ENCODE measurements around the gene KCNG1. TPM values are rescaled to one million over a fixed set of nuclear protein-coding genes. Genes with fewer than 3 reads are reported as not detected.
"Not testable (repeated sequence)": the region's sequence is repeated elsewhere in the genome, so short reads cannot be mapped to it uniquely, and the experiment has no call there.

KCNG1 gene
- total RNA-seq, 1 donor from 2014 or later: not detected

- DNase-seq (no peak), ATAC-seq (no peak)
- no peak overlapping the region for H3K4me3 ChIP-seq
- H3K36me3 ChIP-seq: no peaks in the 10 kb centered on the region
- TF ChIP-seq, protein P1, sequence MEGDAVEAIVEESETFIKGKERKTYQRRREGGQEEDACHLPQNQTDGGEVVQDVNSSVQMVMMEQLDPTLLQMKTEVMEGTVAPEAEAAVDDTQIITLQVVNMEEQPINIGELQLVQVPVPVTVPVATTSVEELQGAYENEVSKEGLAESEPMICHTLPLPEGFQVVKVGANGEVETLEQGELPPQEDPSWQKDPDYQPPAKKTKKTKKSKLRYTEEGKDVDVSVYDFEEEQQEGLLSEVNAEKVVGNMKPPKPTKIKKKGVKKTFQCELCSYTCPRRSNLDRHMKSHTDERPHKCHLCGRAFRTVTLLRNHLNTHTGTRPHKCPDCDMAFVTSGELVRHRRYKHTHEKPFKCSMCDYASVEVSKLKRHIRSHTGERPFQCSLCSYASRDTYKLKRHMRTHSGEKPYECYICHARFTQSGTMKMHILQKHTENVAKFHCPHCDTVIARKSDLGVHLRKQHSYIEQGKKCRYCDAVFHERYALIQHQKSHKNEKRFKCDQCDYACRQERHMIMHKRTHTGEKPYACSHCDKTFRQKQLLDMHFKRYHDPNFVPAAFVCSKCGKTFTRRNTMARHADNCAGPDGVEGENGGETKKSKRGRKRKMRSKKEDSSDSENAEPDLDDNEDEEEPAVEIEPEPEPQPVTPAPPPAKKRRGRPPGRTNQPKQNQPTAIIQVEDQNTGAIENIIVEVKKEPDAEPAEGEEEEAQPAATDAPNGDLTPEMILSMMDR (IDR thresholded peaks at IDR 0.05): no peak
- H3K4me1 ChIP-seq: no peaks in the 10 kb centered on the region
- no peak overlapping the region for H3K27ac ChIP-seq
- H3K27me3 ChIP-seq: peaks cover 33% of the 10 kb centered on the region
- no peaks in the 10 kb centered on the region for H3K9me3 ChIP-seq
- intact Hi-C loops (cut with DNase I): no loop called here
Measured at GRCh38 chr20:51050531-51051075, 27.7 kb upstream of the KCNG1 start.

GRCh38 chr20:51046021-51046985 is 23.4 kb upstream of the KCNG1 start:
- DNase-seq (no peak), ATAC-seq (no peak)
- no peaks in the 10 kb centered on the region for H3K36me3 ChIP-seq
- no peak overlapping the region for H3K27ac ChIP-seq
- no peak overlapping the region for H3K4me3 ChIP-seq
- no peaks in the 10 kb centered on the region for H3K9me3 ChIP-seq
- H3K4me1 ChIP-seq: no peaks in the 10 kb centered on the region
- peaks cover 27% of the 10 kb centered on the region for H3K27me3 ChIP-seq
- intact Hi-C loops (cut with DNase I): no loop called here
- TF ChIP-seq, protein P1 (IDR thresholded peaks at IDR 0.05): no peak

GRCh38 chr20:51045492-51045891 is 22.6 kb upstream of the KCNG1 start:
- H3K27me3 ChIP-seq: peaks cover 26% of the 10 kb centered on the region
- H3K9me3 ChIP-seq; H3K36me3 ChIP-seq; ATAC-seq; intact Hi-C loops (cut with DNase I); H3K4me3 ChIP-seq; DNase-seq; H3K27ac ChIP-seq; H3K4me1 ChIP-seq: not testable (repeated sequence)

- H3K4me1 ChIP-seq: no peaks in the 10 kb centered on the region
- DNase-seq (no peak), ATAC-seq (no peak)
- no peak overlapping the region for H3K4me3 ChIP-seq
- H3K9me3 ChIP-seq: no peaks in the 10 kb centered on the region
- no peaks in the 10 kb centered on the region for H3K36me3 ChIP-seq
- peaks cover 21% of the 10 kb centered on the region for H3K27me3 ChIP-seq
- no peak overlapping the region for H3K27ac ChIP-seq
- intact Hi-C loops (cut with DNase I): no loop called here
- TF ChIP-seq, protein P1 (IDR thresholded peaks at IDR 0.05): no peak
Measured at GRCh38 chr20:51044796-51045195, 21.9 kb upstream of the KCNG1 start.

- no peaks in the 10 kb centered on the region for H3K36me3 ChIP-seq
- H3K4me1 ChIP-seq: no peaks in the 10 kb centered on the region
- DNase-seq (no peak), ATAC-seq (no peak)
- H3K27ac ChIP-seq: no peak overlapping the region
- peaks cover 13% of the 10 kb centered on the region for H3K27me3 ChIP-seq
- intact Hi-C loops (cut with DNase I): no loop called here
- H3K9me3 ChIP-seq: no peaks in the 10 kb centered on the region
- TF ChIP-seq, protein P1 (IDR thresholded peaks at IDR 0.05): no peak
- H3K4me3 ChIP-seq: no peak overlapping the region
Measured at GRCh38 chr20:51043811-51044210, 20.9 kb upstream of the KCNG1 start.

DNA sequence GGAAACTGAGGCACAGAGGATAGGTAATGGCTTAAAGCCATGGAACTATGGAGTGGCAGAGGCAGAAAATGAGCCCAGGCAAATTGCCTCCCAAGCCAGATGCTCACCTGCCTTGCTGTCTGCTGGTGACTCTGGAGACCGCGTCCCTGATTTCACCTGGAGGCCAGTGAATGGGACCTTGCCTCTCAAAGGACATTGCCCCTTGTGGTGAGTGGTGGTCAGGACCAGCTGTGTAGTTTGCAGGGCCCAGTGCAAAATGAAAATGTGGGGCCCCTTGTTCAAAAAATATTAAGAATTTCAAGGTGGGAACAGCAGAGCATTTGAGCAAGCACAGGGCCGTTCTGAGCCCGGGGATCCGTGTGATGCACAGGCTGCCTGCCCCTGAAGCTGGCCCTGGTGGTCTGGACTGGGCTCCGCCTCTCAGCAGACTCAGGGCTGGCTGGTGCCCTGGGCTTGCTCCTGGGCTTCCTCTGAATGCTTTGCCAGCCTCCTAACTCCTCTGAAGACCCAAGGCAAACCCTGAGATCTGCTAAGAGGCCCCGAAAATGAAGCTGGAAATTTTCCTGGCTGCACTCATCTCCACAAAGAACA is 19.8 kb upstream of the KCNG1 start:
- Histone ChIP-seq H3K27me3 (peaks cover 15% of the 10 kb centered on the region), H3K4me1 (no peaks in the 10 kb centered on the region), H3K27ac (no peak overlapping the region), H3K36me3 (no peaks in the 10 kb centered on the region), H3K4me3 (no peak overlapping the region), H3K9me3 (no peaks in the 10 kb centered on the region)
- DNase-seq: peak; percentile 15
- TF ChIP-seq, protein P1 (IDR thresholded peaks at IDR 0.05): no peak
- intact Hi-C loops (cut with DNase I): no loop called here
- ATAC-seq: no peak
